ENCODE measurements around the gene LYZL1. TPM values are rescaled to one million over a fixed set of nuclear protein-coding genes. Genes with fewer than 3 reads are reported as not detected.

Gene LYZL1
- total and polyA plus RNA-seq, 7 donors: not detected

GRCh38 chr10:29271877-29272276, 17.0 kb upstream of the LYZL1 start:
- H3K27ac ChIP-seq: no peak overlapping the region
- intact Hi-C loops (cut with DNase I): no loop called here
- no peaks in the 10 kb centered on the region for H3K27me3 ChIP-seq (ENCODE audit: insufficient read depth in 3 of 3, low read length in 2 of 3)
- no peak for TF ChIP-seq CTCF (IDR thresholded peaks at IDR 0.05)
- H3K9me3 ChIP-seq: no peaks in the 10 kb centered on the region
- no peak overlapping the region for H3K4me3 ChIP-seq
- 56 to 70% (median 63%) methylated on average over 2 of the region's 2 CpGs for WGBS, 3 donors
- H3K36me3 ChIP-seq (ENCODE audit: insufficient read depth in 1 of 2, low read depth in 1 of 2): no peaks in the 10 kb centered on the region
- DNase-seq: no peak
- no peak for ATAC-seq
- H3K4me1 ChIP-seq: no peaks in the 10 kb centered on the region

GRCh38 chr10:29273478-29273877, 15.4 kb upstream of the LYZL1 start:
- WGBS, 3 donors: 53 to 64% (median 56%) methylated on average over 5 of the region's 5 CpGs
- no peak overlapping the region for H3K27ac ChIP-seq
- TF ChIP-seq CTCF (IDR thresholded peaks at IDR 0.05): no peak
- H3K4me3 ChIP-seq: no peak overlapping the region
- no peaks in the 10 kb centered on the region for H3K9me3 ChIP-seq
- no peak for ATAC-seq
- H3K36me3 ChIP-seq (ENCODE audit: insufficient read depth in 1 of 2, low read depth in 1 of 2): no peaks in the 10 kb centered on the region
- no peaks in the 10 kb centered on the region for H3K4me1 ChIP-seq
- DNase-seq: no peak
- intact Hi-C loops (cut with DNase I): no loop called here
- H3K27me3 ChIP-seq (ENCODE audit: insufficient read depth in 3 of 3, low read length in 2 of 3): no peaks in the 10 kb centered on the region

GRCh38 chr10:29276251-29276850, 12.5 kb upstream of the LYZL1 start:
- Histone ChIP-seq H3K36me3 (ENCODE audit: insufficient read depth in 1 of 2, low read depth in 1 of 2) (no peaks in the 10 kb centered on the region), H3K4me3 (no peak overlapping the region), H3K27ac (no peak overlapping the region), H3K9me3 (no peaks in the 10 kb centered on the region), H3K27me3 (ENCODE audit: insufficient read depth in 3 of 3, low read length in 2 of 3) (no peaks in the 10 kb centered on the region), H3K4me1 (no peaks in the 10 kb centered on the region)
- intact Hi-C loops (cut with DNase I): no loop called here
- no peak for DNase-seq
- 79 to 86% (median 86%) methylated on average over 6 of the region's 6 CpGs for WGBS, 3 donors
- no peak for TF ChIP-seq CTCF (IDR thresholded peaks at IDR 0.05)
- no peak for ATAC-seq

- Histone ChIP-seq H3K27me3 (ENCODE audit: insufficient read depth in 3 of 3, low read length in 2 of 3) (no peaks in the 10 kb centered on the region), H3K36me3 (ENCODE audit: insufficient read depth in 1 of 2, low read depth in 1 of 2) (no peaks in the 10 kb centered on the region), H3K4me3 (no peak overlapping the region), H3K9me3 (no peaks in the 10 kb centered on the region), H3K4me1 (no peaks in the 10 kb centered on the region), H3K27ac (no peak overlapping the region)
- TF ChIP-seq CTCF (IDR thresholded peaks at IDR 0.05): no peak
- DNase-seq (no peak), ATAC-seq (no peak)
- intact Hi-C loops (cut with DNase I): no loop called here
- 77 to 90% (median 80%) methylated on average over 4 of the region's 4 CpGs for WGBS, 3 donors
Observed at GRCh38 chr10:29277296-29277695, 11.6 kb upstream of the LYZL1 start.
